SK-N-SH (cell line): ENCODE data around the gene MAGEB10.

ENCODE experiments used
- CTCF ChIP-seq: fragments of 200-600 bp; sonication (generic); IDR thresholded peaks from 2 replicates; pipeline ENCODE4 v1.6.1; 2017; ENCODE audit warnings: antibody characterized with exemption, mild to moderate bottlenecking, moderate library complexity
- EP300 ChIP-seq, 2 experiments: IDR thresholded peaks; 2 replicates each; pipeline versions ENCODE4 v1.4.0 to v1.6.1; 2012; ENCODE audit warnings: borderline replicate concordance in 1 of 2, low read depth in 1 of 2, low read length in 1 of 2
- EZH2phosphoT487 ChIP-seq: fragments of 200-600 bp; sonication (generic); IDR thresholded peaks from 2 replicates; pipeline ENCODE4 v1.6.1; 2017; ENCODE audit warnings: low read depth, mixed run types, mild to moderate bottlenecking, antibody characterized with exemption, moderate library complexity, borderline replicate concordance
- FOSL2 ChIP-seq: IDR thresholded peaks from 2 replicates; pipeline ENCODE4 v1.4.0; 2012; ENCODE audit warnings: low read depth, mild to moderate bottlenecking, moderate library complexity, borderline replicate concordance
- GABPA ChIP-seq: IDR thresholded peaks from 2 replicates; pipeline ENCODE4 v1.4.0; 2012; ENCODE audit warnings: low read depth, mild to moderate bottlenecking
- GATA2 ChIP-seq: sonication (generic); formaldehyde crosslinking; IDR thresholded peaks from 2 replicates; pipeline ENCODE4 v1.5.0; 2020; ENCODE audit warnings: mild to moderate bottlenecking, missing genetic modification reagents
- PBX3 ChIP-seq: IDR thresholded peaks from 2 replicates; pipeline ENCODE4; 2012
- POLR2AphosphoS5 ChIP-seq: IDR thresholded peaks from 2 replicates; pipeline ENCODE4 v1.6.1; 2012; ENCODE audit warnings: low read depth, low read length
- REST ChIP-seq: IDR thresholded peaks from 2 replicates; pipeline ENCODE4 v1.6.1; 2012; ENCODE audit warnings: mild to moderate bottlenecking, low read depth, low read length, moderate library complexity
- RXRA ChIP-seq: IDR thresholded peaks from 2 replicates; pipeline ENCODE4 v1.4.0; 2012; ENCODE audit warnings: low read depth, mild to moderate bottlenecking, borderline replicate concordance
- TCF12 ChIP-seq: IDR thresholded peaks from 2 replicates; pipeline ENCODE4 v1.4.0; 2012
- USF2 ChIP-seq: fragments of 150-350 bp; IDR thresholded peaks from 2 replicates; pipeline ENCODE4 v1.6.1; 2017; ENCODE audit warnings: antibody characterized with exemption, low read length, low read depth, borderline replicate concordance

GRCh38 chrX:27807690-27808089, at the start of gene MAGEB10:
- TF ChIP-seq TCF12: no peak
- TF ChIP-seq REST: no peak
- no peak for TF ChIP-seq FOSL2
- TF ChIP-seq RXRA: no peak
- TF ChIP-seq PBX3: no peak
- no peak for TF ChIP-seq CTCF
- TF ChIP-seq EZH2phosphoT487: no peak
- TF ChIP-seq EP300 (IDR thresholded peaks at IDR 0.05; ENCODE audit: borderline replicate concordance in 1 of 2, low read depth in 1 of 2, low read length in 1 of 2): no peak
- no peak for TF ChIP-seq USF2
- TF ChIP-seq GABPA: no peak
- TF ChIP-seq GATA2: no peak
- no peak for TF ChIP-seq POLR2AphosphoS5
